ENCODE measurements around the gene HMGCL.

DNA sequence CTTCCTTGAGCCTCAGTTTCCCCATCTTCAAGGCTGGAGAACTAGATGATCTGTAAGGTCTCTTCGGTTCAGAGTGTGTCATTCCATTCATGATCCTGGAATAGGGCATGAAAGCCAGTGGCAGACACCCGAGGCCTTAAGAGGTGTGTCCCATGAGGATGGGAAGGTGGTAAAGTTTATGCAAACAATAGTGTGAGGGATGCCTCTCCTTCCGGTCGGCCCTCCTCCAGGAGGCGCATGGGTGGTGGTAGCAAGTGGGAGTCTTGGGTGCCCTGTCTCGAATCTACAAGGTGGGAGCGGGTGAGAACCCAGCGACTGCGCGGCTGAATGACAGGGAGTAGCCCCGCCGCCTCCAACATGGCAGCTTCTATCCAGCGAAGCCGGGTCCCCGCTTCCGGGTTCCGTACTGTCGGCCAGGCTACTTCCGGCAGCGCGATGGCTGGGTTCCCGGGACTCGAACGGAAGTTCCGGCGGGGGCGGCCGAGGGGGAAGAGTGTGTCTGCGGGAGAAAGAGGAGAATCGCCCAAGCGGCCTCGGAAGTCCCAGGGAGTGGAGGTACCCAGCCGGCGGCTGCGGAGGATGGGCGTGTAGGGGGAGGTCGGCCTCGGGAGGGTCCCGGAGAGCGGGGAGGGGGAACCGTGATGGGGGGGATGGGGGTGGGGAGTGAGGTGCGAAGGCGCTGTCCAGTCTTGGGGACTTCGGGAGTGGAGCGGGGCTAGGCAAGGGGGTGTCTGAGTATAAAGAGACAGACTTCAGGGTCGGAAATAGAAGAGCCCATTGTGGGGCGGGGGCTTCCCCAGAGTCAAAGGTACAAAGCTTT lies 34.3 kb downstream of the HMGCL start, which contains the start of gene LYPLA2:
- TF ChIP-seq, protein P1, sequence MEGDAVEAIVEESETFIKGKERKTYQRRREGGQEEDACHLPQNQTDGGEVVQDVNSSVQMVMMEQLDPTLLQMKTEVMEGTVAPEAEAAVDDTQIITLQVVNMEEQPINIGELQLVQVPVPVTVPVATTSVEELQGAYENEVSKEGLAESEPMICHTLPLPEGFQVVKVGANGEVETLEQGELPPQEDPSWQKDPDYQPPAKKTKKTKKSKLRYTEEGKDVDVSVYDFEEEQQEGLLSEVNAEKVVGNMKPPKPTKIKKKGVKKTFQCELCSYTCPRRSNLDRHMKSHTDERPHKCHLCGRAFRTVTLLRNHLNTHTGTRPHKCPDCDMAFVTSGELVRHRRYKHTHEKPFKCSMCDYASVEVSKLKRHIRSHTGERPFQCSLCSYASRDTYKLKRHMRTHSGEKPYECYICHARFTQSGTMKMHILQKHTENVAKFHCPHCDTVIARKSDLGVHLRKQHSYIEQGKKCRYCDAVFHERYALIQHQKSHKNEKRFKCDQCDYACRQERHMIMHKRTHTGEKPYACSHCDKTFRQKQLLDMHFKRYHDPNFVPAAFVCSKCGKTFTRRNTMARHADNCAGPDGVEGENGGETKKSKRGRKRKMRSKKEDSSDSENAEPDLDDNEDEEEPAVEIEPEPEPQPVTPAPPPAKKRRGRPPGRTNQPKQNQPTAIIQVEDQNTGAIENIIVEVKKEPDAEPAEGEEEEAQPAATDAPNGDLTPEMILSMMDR (conservative IDR thresholded peaks at IDR 0.05; ENCODE audit: low read length): no peak
- no peak for TF ChIP-seq EZH2phosphoT487 (IDR thresholded peaks at IDR 0.05; ENCODE audit: borderline replicate concordance)
